GM08714 (cell line): ENCODE measurements around the gene TTYH2.

Experiments
- H3K4me3 ChIP-seq: fragments of 200-500 bp; sonication (Bioruptor generic); 2 replicates; pipeline ENCODE4 v1.5.1; 2014; ENCODE audit warnings: mild to moderate bottlenecking, low read length, inconsistent platforms
- ZNF274 ChIP-seq: IDR thresholded peaks from 2 replicates; pipeline ENCODE4 v1.6.1; 2012; ENCODE audit warnings: mild to moderate bottlenecking, low read depth, low read length

The TTYH2 gene

GRCh38 chr17:74287031-74287602, 73.7 kb downstream of the TTYH2 start:
- no peak for TF ChIP-seq ZNF274
- H3K4me3 ChIP-seq = no peak overlapping the region

- H3K4me3 ChIP-seq = no peak overlapping the region
- TF ChIP-seq ZNF274 = no peak
These were observed 75.4 kb downstream of the TTYH2 start for GRCh38 chr17:74288785-74289184.

GRCh38 chr17:74289688-74290087, 76.3 kb downstream of the TTYH2 start:
- no peak for TF ChIP-seq ZNF274

GRCh38 chr17:74290340-74290739, 77.0 kb downstream of the TTYH2 start:
- TF ChIP-seq ZNF274 = no peak

More at GRCh38 chr17:74289688-74290087, 76.3 kb downstream of the TTYH2 start:
- no peak overlapping the region for H3K4me3 ChIP-seq

GRCh38 chr17:74292495-74292894, 79.1 kb downstream of the TTYH2 start:
- no peak overlapping the region for H3K4me3 ChIP-seq
- no peak for TF ChIP-seq ZNF274

More at GRCh38 chr17:74290340-74290739, 77.0 kb downstream of the TTYH2 start:
- no peak overlapping the region for H3K4me3 ChIP-seq

- no peak for TF ChIP-seq ZNF274
These were observed 82.5 kb downstream of the TTYH2 start for GRCh38 chr17:74295625-74296547.

GRCh38 chr17:74296548-74296936, 83.2 kb downstream of the TTYH2 start:
- no peak for TF ChIP-seq ZNF274
- H3K4me3 ChIP-seq = no peak overlapping the region

More at GRCh38 chr17:74295625-74296547, 82.5 kb downstream of the TTYH2 start:
- no peak overlapping the region for H3K4me3 ChIP-seq

- no peak overlapping the region for H3K4me3 ChIP-seq
- TF ChIP-seq ZNF274 = no peak
These were observed 84.6 kb downstream of the TTYH2 start for GRCh38 chr17:74297941-74298340.

- TF ChIP-seq ZNF274 = no peak
- H3K4me3 ChIP-seq = no peak overlapping the region
These were observed 85.4 kb downstream of the TTYH2 start for GRCh38 chr17:74298778-74299177.

- no peak for TF ChIP-seq ZNF274
- no peak overlapping the region for H3K4me3 ChIP-seq
These were observed 86.0 kb downstream of the TTYH2 start for GRCh38 chr17:74299226-74300009.

- H3K4me3 ChIP-seq = no peak overlapping the region
- no peak for TF ChIP-seq ZNF274
These were observed 89.9 kb downstream of the TTYH2 start for GRCh38 chr17:74303305-74303704.

GRCh38 chr17:74304184-74304583, 90.8 kb downstream of the TTYH2 start:
- H3K4me3 ChIP-seq = no peak overlapping the region
- no peak for TF ChIP-seq ZNF274

- H3K4me3 ChIP-seq = no peak overlapping the region
- TF ChIP-seq ZNF274 = no peak
These were observed 92.7 kb downstream of the TTYH2 start for GRCh38 chr17:74305865-74306654.
